Endodermal cell (in vitro differentiated cells): ENCODE results near the gene HAO1. TPM values are rescaled to one million over a fixed set of nuclear protein-coding genes. Genes with fewer than 3 reads are reported as not detected.

Experiments used
- DNase-seq: peaks from one replicate; pipeline ENCODE4 v3.0.0-alpha.2; 2017
- H3K27ac ChIP-seq: 2 replicates; pipeline ENCODE4 v1.5.1; 2013; ENCODE audit warnings: mild to moderate bottlenecking, low read depth, low read length, moderate library complexity
- H3K27me3 ChIP-seq: 2 replicates; pipeline ENCODE4 v1.6.1; 2013; ENCODE audit warnings: mild to moderate bottlenecking, low read length, moderate library complexity; ENCODE audit not compliant: insufficient read depth, control insufficient read depth, poor library complexity, severe bottlenecking
- H3K36me3 ChIP-seq: 2 replicates; pipeline ENCODE4 v1.7.0; 2013; ENCODE audit warnings: mild to moderate bottlenecking, low read length, moderate library complexity; ENCODE audit not compliant: control insufficient read depth, insufficient read depth
- H3K4me1 ChIP-seq: one replicate; pipeline ENCODE4 v1.7.0; 2013; ENCODE audit warnings: low read length; ENCODE audit not compliant: control insufficient read depth, insufficient read depth
- H3K4me3 ChIP-seq: 2 replicates; pipeline ENCODE4 v1.5.1; 2013; ENCODE audit warnings: mild to moderate bottlenecking, low read length, moderate library complexity
- H3K9ac ChIP-seq: 2 replicates; pipeline ENCODE4 v1.6.1; 2013; ENCODE audit warnings: mild to moderate bottlenecking, low read length, moderate library complexity; ENCODE audit not compliant: poor library complexity, severe bottlenecking; ENCODE audit errors: extremely low read depth
- H3K9me3 ChIP-seq: 2 replicates; pipeline ENCODE4 v1.6.1; 2013; ENCODE audit warnings: mild to moderate bottlenecking, low read length, moderate library complexity; ENCODE audit not compliant: control insufficient read depth
- H3K27ac Mint-ChIP-seq: 2 replicates; pipeline ENCODE4 v1.8.0; 2020; ENCODE audit warnings: mixed read lengths
- H3K27me3 Mint-ChIP-seq: 2 replicates; pipeline ENCODE4 v1.8.0; 2021; ENCODE audit warnings: mild to moderate bottlenecking, mixed read lengths; ENCODE audit not compliant: insufficient read depth
- H3K36me3 Mint-ChIP-seq: 2 replicates; pipeline ENCODE4 v1.8.0; 2020; ENCODE audit warnings: low read depth, mixed read lengths
- H3K4me1 Mint-ChIP-seq: 2 replicates; pipeline ENCODE4 v1.8.0; 2020; ENCODE audit warnings: mixed read lengths
- H3K4me3 Mint-ChIP-seq: 2 replicates; pipeline ENCODE4 v1.8.0; 2020; ENCODE audit warnings: mild to moderate bottlenecking, moderate library complexity, mixed read lengths
- H3K9me3 Mint-ChIP-seq: 2 replicates; pipeline ENCODE4 v1.8.0; 2020; ENCODE audit warnings: mild to moderate bottlenecking, mixed read lengths
- WGBS, 2 experiments: methylation state at CpG; one replicate each; pipeline versions ENCODE4 v1.1.5 to v1.1.7; 2013; ENCODE audit warnings: missing lambda C conversion rate in 2 of 2, mixed read lengths in 1 of 2; ENCODE audit not compliant: insufficient coverage in 1 of 2, insufficient read length in 1 of 2; 5-methylcytosine and 5-hydroxymethylcytosine counted together
- total RNA-seq, 2 donors: library from RNA; stranded (reverse); fragmentation: NEBNext Ultra II Directional in 1 of 2; extraction: Animal tissue kit (Norgen Biotek cat#: 25700) in 1 of 2; gene quantifications; 2 replicates in 1 of 2; 3 replicates in 1 of 2; pipeline ENCODE4 v1.2.1, GENCODE V29; 2021
- TF ChIP-seq, protein P1 (sequence below): fragments of 200-600 bp; sonication (generic); conservative IDR thresholded peaks from 2 replicates; pipeline ENCODE4 v1.5.0; 2021; ENCODE audit warnings: antibody characterized with exemption, mild to moderate bottlenecking

The HAO1 gene
- total RNA-seq, 2 donors from 2014 or later, result not detected

- Mint-ChIP-seq H3K36me3 (no peaks in the 10 kb centered on the region), H3K4me3 (no peak overlapping the region), H3K27me3 (no peaks in the 10 kb centered on the region), H3K27ac (no peak overlapping the region), H3K9me3 (no peaks in the 10 kb centered on the region), H3K4me1 (peaks cover 3% of the 10 kb centered on the region)
- Histone ChIP-seq H3K9me3 (no peaks in the 10 kb centered on the region), H3K27me3 (no peaks in the 10 kb centered on the region), H3K27ac (no peak overlapping the region), H3K9ac (no peak overlapping the region), H3K36me3 (no peaks in the 10 kb centered on the region), H3K4me1 (no peaks in the 10 kb centered on the region), H3K4me3 (no peak overlapping the region)
- TF ChIP-seq, protein P1, sequence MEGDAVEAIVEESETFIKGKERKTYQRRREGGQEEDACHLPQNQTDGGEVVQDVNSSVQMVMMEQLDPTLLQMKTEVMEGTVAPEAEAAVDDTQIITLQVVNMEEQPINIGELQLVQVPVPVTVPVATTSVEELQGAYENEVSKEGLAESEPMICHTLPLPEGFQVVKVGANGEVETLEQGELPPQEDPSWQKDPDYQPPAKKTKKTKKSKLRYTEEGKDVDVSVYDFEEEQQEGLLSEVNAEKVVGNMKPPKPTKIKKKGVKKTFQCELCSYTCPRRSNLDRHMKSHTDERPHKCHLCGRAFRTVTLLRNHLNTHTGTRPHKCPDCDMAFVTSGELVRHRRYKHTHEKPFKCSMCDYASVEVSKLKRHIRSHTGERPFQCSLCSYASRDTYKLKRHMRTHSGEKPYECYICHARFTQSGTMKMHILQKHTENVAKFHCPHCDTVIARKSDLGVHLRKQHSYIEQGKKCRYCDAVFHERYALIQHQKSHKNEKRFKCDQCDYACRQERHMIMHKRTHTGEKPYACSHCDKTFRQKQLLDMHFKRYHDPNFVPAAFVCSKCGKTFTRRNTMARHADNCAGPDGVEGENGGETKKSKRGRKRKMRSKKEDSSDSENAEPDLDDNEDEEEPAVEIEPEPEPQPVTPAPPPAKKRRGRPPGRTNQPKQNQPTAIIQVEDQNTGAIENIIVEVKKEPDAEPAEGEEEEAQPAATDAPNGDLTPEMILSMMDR, result no peak
- WGBS, 2 experiments, result 94% methylated on average over 2 of the region's 4 CpGs; no CpG with 5 or more reads in 1 of the 2 experiments
- DNase-seq, result no peak
These were observed 5.2 kb downstream of the HAO1 start for GRCh38 chr20:7935027-7935551.

DNA sequence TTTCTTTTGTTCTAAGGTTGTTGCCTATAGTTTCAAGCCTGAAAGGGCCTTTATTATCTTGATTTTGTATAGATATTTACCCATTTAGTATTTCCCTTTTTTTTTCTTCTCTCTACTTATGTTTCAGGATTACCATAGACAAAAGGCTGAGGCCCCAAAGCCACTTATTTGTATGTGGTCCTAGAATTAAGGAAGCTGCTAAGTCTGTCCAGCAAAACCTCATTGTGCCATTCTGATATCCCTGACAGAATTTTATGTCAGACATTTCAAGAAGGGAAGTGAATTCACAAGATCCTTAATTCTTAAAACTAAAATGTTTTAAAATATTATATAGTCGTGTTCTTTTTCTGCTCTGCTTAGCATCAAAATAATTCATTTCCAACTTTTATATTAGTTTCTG lies 6.9 kb downstream of the HAO1 start:
- Mint-ChIP-seq H3K9me3 (no peaks in the 10 kb centered on the region), H3K4me1 (peaks cover 3% of the 10 kb centered on the region), H3K36me3 (no peaks in the 10 kb centered on the region), H3K27me3 (no peaks in the 10 kb centered on the region), H3K27ac (no peak overlapping the region), H3K4me3 (no peak overlapping the region)
- Histone ChIP-seq H3K36me3 (no peaks in the 10 kb centered on the region), H3K9me3 (no peaks in the 10 kb centered on the region), H3K4me3 (no peak overlapping the region), H3K4me1 (no peaks in the 10 kb centered on the region), H3K27me3 (no peaks in the 10 kb centered on the region), H3K27ac (no peak overlapping the region), H3K9ac (no peak overlapping the region)
- DNase-seq, result no peak
- TF ChIP-seq, protein P1, result no peak
- WGBS, 2 experiments, result 60% methylated on average over 1 of the region's 1 CpG; no CpG with 5 or more reads in 1 of the 2 experiments

- no peaks in the 10 kb centered on the region for H3K36me3 ChIP-seq
- no peak overlapping the region for H3K9ac ChIP-seq
- no peak overlapping the region for H3K27ac ChIP-seq
- Mint-ChIP-seq H3K4me1 (no peaks in the 10 kb centered on the region), H3K27me3 (no peaks in the 10 kb centered on the region), H3K4me3 (no peak overlapping the region), H3K9me3 (no peaks in the 10 kb centered on the region), H3K27ac (no peak overlapping the region), H3K36me3 (no peaks in the 10 kb centered on the region)
- H3K4me3 ChIP-seq, result no peak overlapping the region
- no peaks in the 10 kb centered on the region for H3K27me3 ChIP-seq
- TF ChIP-seq, protein P1, result no peak
- no peaks in the 10 kb centered on the region for H3K9me3 ChIP-seq
- peaks cover 3% of the 10 kb centered on the region for H3K4me1 ChIP-seq
- no peak for DNase-seq
These were observed 9.9 kb downstream of the HAO1 start for GRCh38 chr20:7930343-7930742.
